NCI-H2196 treated with DMSO at 0.1 percent for 48 hours (cell line): ENCODE results near the gene SYNE1.
"Not testable (repeated sequence)": the region's sequence is repeated elsewhere in the genome, so short reads cannot be mapped to it uniquely, and the experiment has no call there.

Source experiments
- DNase-seq: peaks from one replicate; lab custom pipeline; 2025; ENCODE audit not compliant: unreplicated experiment; lab: John Stamatoyannopoulos, UW

Gene SYNE1

GRCh38 chr6:152078804-152079203, 558.4 kb downstream of the SYNE1 start:
- DNase-seq = no peak

GRCh38 chr6:152078001-152078400, 559.2 kb downstream of the SYNE1 start:
- no peak for DNase-seq

GRCh38 chr6:152076242-152076641, 560.9 kb downstream of the SYNE1 start:
- not testable (repeated sequence) for DNase-seq

DNA sequence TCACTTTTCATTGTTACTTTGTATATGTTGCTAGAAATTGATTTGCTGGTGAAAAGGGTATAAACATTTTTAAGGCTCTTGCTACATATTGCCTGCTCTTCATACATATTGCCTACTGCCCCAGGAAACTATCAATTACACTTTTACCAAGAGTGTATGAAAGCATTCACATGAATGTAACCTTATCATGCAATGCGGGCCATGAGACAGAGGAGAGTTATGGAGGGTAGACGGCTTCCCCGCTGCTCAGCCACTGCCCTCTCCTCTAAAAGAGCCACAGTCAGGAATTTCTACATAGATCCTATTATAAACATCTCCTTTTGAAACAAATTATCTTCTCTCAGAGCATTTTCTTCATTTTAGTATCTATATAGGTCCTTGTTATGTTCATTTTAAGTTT, 565.3 kb downstream of the SYNE1 start:
- no peak for DNase-seq
